ENCODE results near the gene LMX1A. TPM values are rescaled to one million over a fixed set of nuclear protein-coding genes. Genes with fewer than 3 reads are reported as not detected.

Gene LMX1A
- total and polyA plus RNA-seq, 9 of the 15 experiments (the other 6 are each of a cell fraction or from before 2014, with no cell fraction given), result not detected

- TF ChIP-seq REST (IDR thresholded peaks at IDR 0.05; ENCODE audit: borderline replicate concordance) (peak; percentile 89), REST (CRISPR knock-in tag; IDR thresholded peaks at IDR 0.05; ENCODE audit: low read depth) (no peak), KLF16 (IDR thresholded peaks at IDR 0.05) (peak; percentile 81), MTA3 (IDR thresholded peaks at IDR 0.05; ENCODE audit: borderline replicate concordance) (peak; percentile 40; the same call in 1 of the 2 replicates), SMAD4 (CRISPR knock-in tag; conservative IDR thresholded peaks at IDR 0.05) (peak; percentile 44; the same call in 1 of the 2 replicates), ZBTB1 (CRISPR knock-in tag; IDR thresholded peaks at IDR 0.05; ENCODE audit: borderline replicate concordance, low read depth) (peak; percentile 88), JUND (IDR thresholded peaks at IDR 0.05; ENCODE audit: borderline replicate concordance, low read depth, low read length) (0 out of 2 replicates have a peak, but pooled peaks have one; percentile 46), JUND (tag; IDR thresholded peaks at IDR 0.05; ENCODE audit: borderline replicate concordance, low read depth, low read length) (peak; percentile 38; the same call in 1 of the 3 replicates), SAFB2 (IDR thresholded peaks at IDR 0.05; ENCODE audit: borderline replicate concordance, low read depth, low read length, severe bottlenecking) (no peak), TEAD1 (CRISPR knock-in tag; IDR thresholded peaks at IDR 0.05) (peak; percentile 41 to 67; a peak in 2 of 4 replicates), CBFB (CRISPR knock-in tag; IDR thresholded peaks at IDR 0.05) (peak; percentile 99), NCOR1 (IDR thresholded peaks at IDR 0.05) (peak; percentile 7; the same call in 1 of the 2 replicates), ZBTB43 (CRISPR knock-in tag; IDR thresholded peaks at IDR 0.05) (no peak), MITF (IDR thresholded peaks at IDR 0.05) (peak; percentile 82; the same call in 1 of the 2 replicates), SREBF2 (CRISPR knock-in tag; IDR thresholded peaks at IDR 0.05) (no peak), POU5F1 (IDR thresholded peaks at IDR 0.05; ENCODE audit: borderline replicate concordance, low read depth, low read length, partially characterized antibody) (no peak)
Observed at GRCh38 chr1:165392634-165393571, 36.4 kb upstream of the LMX1A start (continued).
